ENCODE data around the gene SOHLH1. TPM values are rescaled to one million over a fixed set of nuclear protein-coding genes. Genes with fewer than 3 reads are reported as not detected.

SOHLH1 gene
- total RNA-seq, 2 experiments from 2014 or later, result not detected

- POLR2A ChIA-PET, result no interaction called here
- H3K27me3 Mint-ChIP-seq, result no peaks in the 10 kb centered on the region
- H3K4me1 Mint-ChIP-seq, result no peaks in the 10 kb centered on the region
- H3K27ac Mint-ChIP-seq, result no peak overlapping the region
- ATAC-seq (ENCODE audit: low read depth) (no peak), DNase-seq (no peak)
- H3K36me3 Mint-ChIP-seq, result no peaks in the 10 kb centered on the region
- H3K4me3 Mint-ChIP-seq, result no peak overlapping the region
- H3K9me3 Mint-ChIP-seq, result no peaks in the 10 kb centered on the region
These were observed 37.3 kb downstream of the SOHLH1 start for GRCh38 chr9:135661816-135662560.

- H3K9me3 Mint-ChIP-seq, result no peaks in the 10 kb centered on the region
- DNase-seq (no peak), ATAC-seq (ENCODE audit: low read depth) (no peak)
- H3K4me1 Mint-ChIP-seq, result no peaks in the 10 kb centered on the region
- POLR2A ChIA-PET, result no interaction called here
- H3K36me3 Mint-ChIP-seq, result no peaks in the 10 kb centered on the region
- no peak overlapping the region for H3K4me3 Mint-ChIP-seq
- no peak overlapping the region for H3K27ac Mint-ChIP-seq
- H3K27me3 Mint-ChIP-seq, result no peaks in the 10 kb centered on the region
These were observed 38.9 kb downstream of the SOHLH1 start for GRCh38 chr9:135660407-135660806.

GRCh38 chr9:135659252-135659651, 40.0 kb downstream of the SOHLH1 start:
- ATAC-seq (ENCODE audit: low read depth) (no peak), DNase-seq (no peak)
- Mint-ChIP-seq H3K27ac (no peak overlapping the region), H3K4me3 (no peak overlapping the region), H3K36me3 (no peaks in the 10 kb centered on the region), H3K9me3 (no peaks in the 10 kb centered on the region), H3K4me1 (no peaks in the 10 kb centered on the region), H3K27me3 (no peaks in the 10 kb centered on the region)
- POLR2A ChIA-PET, result no interaction called here

GRCh38 chr9:135657416-135657815, 41.9 kb downstream of the SOHLH1 start:
- no peak for ATAC-seq (ENCODE audit: low read depth)
- no peaks in the 10 kb centered on the region for H3K9me3 Mint-ChIP-seq
- POLR2A ChIA-PET, result no interaction called here
- H3K27me3 Mint-ChIP-seq, result no peaks in the 10 kb centered on the region
- no peak for DNase-seq
- no peaks in the 10 kb centered on the region for H3K36me3 Mint-ChIP-seq
- no peak overlapping the region for H3K27ac Mint-ChIP-seq
- H3K4me3 Mint-ChIP-seq, result no peak overlapping the region
- no peaks in the 10 kb centered on the region for H3K4me1 Mint-ChIP-seq

GRCh38 chr9:135655317-135655716, 44.0 kb downstream of the SOHLH1 start:
- Mint-ChIP-seq H3K27me3 (no peaks in the 10 kb centered on the region), H3K4me3 (no peak overlapping the region), H3K9me3 (peaks cover 4% of the 10 kb centered on the region), H3K4me1 (no peaks in the 10 kb centered on the region), H3K27ac (no peak overlapping the region), H3K36me3 (peaks cover 2% of the 10 kb centered on the region)
- ATAC-seq (ENCODE audit: low read depth) (no peak), DNase-seq (no peak)
- POLR2A ChIA-PET, result no interaction called here

- Mint-ChIP-seq H3K36me3 (peaks cover 2% of the 10 kb centered on the region), H3K27ac (no peak overlapping the region), H3K27me3 (no peaks in the 10 kb centered on the region), H3K9me3 (peaks cover 19% of the 10 kb centered on the region), H3K4me3 (no peak overlapping the region), H3K4me1 (no peaks in the 10 kb centered on the region)
- ATAC-seq (ENCODE audit: low read depth) (no peak), DNase-seq (no peak)
- POLR2A ChIA-PET, result no interaction called here
These were observed 48.9 kb downstream of the SOHLH1 start for GRCh38 chr9:135650408-135650807.

GRCh38 chr9:135649508-135649907, 49.8 kb downstream of the SOHLH1 start:
- POLR2A ChIA-PET, result no interaction called here
- Mint-ChIP-seq H3K4me3 (no peak overlapping the region), H3K9me3 (peaks cover 23% of the 10 kb centered on the region), H3K27me3 (peaks cover 2% of the 10 kb centered on the region), H3K27ac (no peak overlapping the region), H3K4me1 (no peaks in the 10 kb centered on the region), H3K36me3 (peaks cover 2% of the 10 kb centered on the region)
- DNase-seq (no peak), ATAC-seq (ENCODE audit: low read depth) (no peak)

GRCh38 chr9:135648494-135649410, 50.5 kb downstream of the SOHLH1 start:
- Mint-ChIP-seq H3K27ac (no peak overlapping the region), H3K27me3 (peaks cover 6% of the 10 kb centered on the region), H3K36me3 (peaks cover 2% of the 10 kb centered on the region), H3K4me3 (no peak overlapping the region), H3K4me1 (no peaks in the 10 kb centered on the region), H3K9me3 (peaks cover 27% of the 10 kb centered on the region)
- POLR2A ChIA-PET, result no interaction called here
- ATAC-seq (ENCODE audit: low read depth), result no peak
- DNase-seq, result no peak

GRCh38 chr9:135647884-135648283, 51.4 kb downstream of the SOHLH1 start:
- Mint-ChIP-seq H3K4me3 (no peak overlapping the region), H3K36me3 (peaks cover 2% of the 10 kb centered on the region), H3K4me1 (no peaks in the 10 kb centered on the region), H3K27ac (no peak overlapping the region), H3K27me3 (peaks cover 6% of the 10 kb centered on the region), H3K9me3 (peaks cover 27% of the 10 kb centered on the region)
- DNase-seq (no peak), ATAC-seq (ENCODE audit: low read depth) (no peak)
- POLR2A ChIA-PET, result no interaction called here

- Mint-ChIP-seq H3K4me1 (no peaks in the 10 kb centered on the region), H3K27ac (no peak overlapping the region), H3K36me3 (no peaks in the 10 kb centered on the region), H3K4me3 (no peak overlapping the region), H3K9me3 (peaks cover 21% of the 10 kb centered on the region), H3K27me3 (peaks cover 6% of the 10 kb centered on the region)
- POLR2A ChIA-PET, result no interaction called here
- DNase-seq, result no peak
- ATAC-seq (ENCODE audit: low read depth), result no peak
These were observed 54.6 kb downstream of the SOHLH1 start for GRCh38 chr9:135644631-135645218.

Other genes starting within 250 kb of the SOHLH1 start
- under 1 TPM; 0.17 to 0.28 TPM for gene PPP1R26, start 219.7 kb downstream of the SOHLH1 start, total RNA-seq
- gene MRPS2, start 198.8 kb downstream of the SOHLH1 start, total RNA-seq, result 10 to 100 TPM; 29.3 to 30.1 TPM
- not detected for gene LCN1, start 178.0 kb downstream of the SOHLH1 start, total RNA-seq
- not detected for gene OBP2A, start 153.4 kb downstream of the SOHLH1 start, total RNA-seq
- not detected for gene PAEP, start 137.7 kb downstream of the SOHLH1 start, total RNA-seq
- gene GLT6D1, start 59.9 kb downstream of the SOHLH1 start, total RNA-seq, result not detected
- gene LCN9, start 36.2 kb downstream of the SOHLH1 start, total RNA-seq, result not detected
- gene KCNT1, start 2.7 kb upstream of the SOHLH1 start, total RNA-seq, result not detected
- 10 to 100 TPM; 32.5 to 35.4 TPM for gene CAMSAP1, start 208.1 kb upstream of the SOHLH1 start, total RNA-seq

All from activated naive CD8-positive, alpha-beta T cell treated with anti-CD3 and anti-CD28 coated beads, Interleukin-2, amount 10 ng/mL, durations not matched to agents 7 days and 5 days (primary cell).